ENCODE results near the gene TMPRSS6.

The TMPRSS6 gene

GRCh38 chr22:37048133-37048532, 61.4 kb downstream of the TMPRSS6 start:
- DNase-seq, result no peak

GRCh38 chr22:37047006-37047405, 62.5 kb downstream of the TMPRSS6 start:
- no peak for DNase-seq

DNA sequence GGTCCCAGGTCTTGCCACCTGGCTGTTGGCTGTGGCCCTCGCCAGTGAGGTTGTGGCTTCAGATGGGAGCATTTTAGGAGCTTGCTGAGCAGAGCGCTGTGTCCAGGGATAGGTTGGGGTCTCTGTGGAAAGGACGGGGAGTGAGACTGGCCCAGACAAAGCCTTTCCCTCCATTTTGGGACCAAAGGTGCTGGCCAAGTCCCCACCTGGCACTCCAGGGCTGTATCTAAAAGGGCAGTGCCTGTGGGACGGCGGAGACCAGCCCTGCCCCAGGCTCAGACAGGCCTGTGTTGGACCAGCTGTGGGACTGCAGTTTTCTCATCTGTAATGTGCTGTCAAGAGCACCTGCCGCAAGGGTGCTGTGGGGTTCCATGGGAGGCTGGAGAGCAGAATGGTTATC, 62.9 kb downstream of the TMPRSS6 start:
- DNase-seq, result no peak

DNA sequence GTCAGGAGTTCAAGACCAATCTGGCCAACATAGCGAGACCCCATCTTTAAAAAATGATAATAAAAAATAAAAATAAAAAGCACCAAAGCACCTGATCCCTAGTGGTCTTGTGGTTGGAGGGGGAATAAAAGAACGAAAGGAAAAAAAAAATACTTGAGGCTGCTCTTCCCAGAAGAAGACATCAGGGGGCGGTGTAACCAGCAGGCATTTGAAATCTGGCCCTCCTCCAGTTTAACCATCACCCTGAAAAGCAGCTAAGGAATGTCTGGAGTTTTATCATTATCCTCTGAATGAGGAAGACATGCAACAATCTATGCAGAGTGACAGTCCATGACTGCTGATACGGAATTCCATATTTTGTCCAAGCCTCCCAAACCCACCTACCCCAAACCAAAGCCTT, 63.6 kb downstream of the TMPRSS6 start:
- DNase-seq, result peak; percentile 62

- DNase-seq, result no peak
These were observed 64.6 kb downstream of the TMPRSS6 start for GRCh38 chr22:37044634-37045625.

DNA sequence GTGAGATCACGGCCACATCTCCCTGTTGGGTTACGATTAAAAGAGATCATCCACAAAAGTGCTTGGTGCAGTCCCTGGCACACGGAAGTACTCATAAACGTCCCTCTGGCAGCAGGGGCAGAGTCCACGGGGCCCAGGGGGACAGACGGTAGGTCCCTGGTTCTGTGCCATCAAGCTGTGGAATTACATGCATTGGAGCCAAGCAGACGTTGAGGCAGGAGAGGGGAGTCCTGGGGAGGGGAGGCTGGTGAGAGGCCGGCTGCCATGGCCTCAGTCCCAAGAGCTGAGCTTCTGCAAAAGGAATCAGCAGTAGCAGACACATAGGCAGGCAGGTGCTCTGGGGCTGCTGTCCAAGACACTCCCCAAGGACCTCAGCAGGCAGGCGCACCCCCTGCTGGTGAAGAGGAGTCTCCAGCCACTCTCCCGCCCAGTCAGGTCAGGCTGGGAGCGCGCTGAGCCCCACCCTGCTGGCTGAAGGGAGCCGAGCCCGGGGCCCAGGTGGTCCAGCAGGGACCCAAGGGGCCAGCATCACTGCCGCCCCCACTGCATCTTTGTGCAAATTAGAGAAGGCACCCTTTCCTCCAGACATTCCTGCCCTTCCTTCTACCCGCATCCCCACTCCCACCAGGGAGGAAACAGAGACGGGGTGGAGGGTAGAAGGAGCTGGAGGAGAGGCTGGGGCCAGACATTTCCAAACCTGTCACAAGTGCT, 65.5 kb downstream of the TMPRSS6 start:
- DNase-seq, result peak; percentile 19

DNA sequence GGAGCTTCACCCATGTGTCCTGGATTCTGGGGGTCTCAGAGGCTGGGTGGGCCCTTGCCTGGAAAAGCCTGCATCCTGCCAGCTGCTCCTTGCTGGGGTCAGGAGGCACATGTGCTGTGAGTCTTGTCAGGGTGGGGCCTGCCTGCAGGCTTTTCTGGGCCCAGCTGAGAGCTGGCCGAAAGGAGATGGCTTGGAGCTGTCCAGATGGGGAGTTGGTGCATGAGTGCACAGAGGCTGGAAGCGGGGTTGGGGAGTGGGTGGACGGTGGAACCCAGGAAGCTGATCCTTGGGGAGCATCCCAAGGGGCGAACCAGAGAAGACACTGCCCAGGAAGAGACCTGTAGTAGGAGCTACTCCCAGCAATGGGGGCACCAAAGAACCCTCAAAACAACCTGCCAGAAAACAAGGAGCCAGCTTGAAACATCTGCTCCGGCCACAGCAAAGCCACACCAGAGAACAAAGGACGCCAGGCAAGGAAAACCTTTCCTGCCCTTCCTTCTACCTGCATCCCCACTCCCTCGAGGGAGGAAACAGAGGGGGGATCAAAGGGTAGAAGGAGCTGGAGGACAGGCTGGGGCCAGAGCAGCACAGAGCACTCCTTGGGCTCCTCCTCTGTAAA, 66.2 kb downstream of the TMPRSS6 start:
- DNase-seq, result no peak

GRCh38 chr22:37039466-37039865, 70.0 kb downstream of the TMPRSS6 start:
- no peak for DNase-seq

DNA sequence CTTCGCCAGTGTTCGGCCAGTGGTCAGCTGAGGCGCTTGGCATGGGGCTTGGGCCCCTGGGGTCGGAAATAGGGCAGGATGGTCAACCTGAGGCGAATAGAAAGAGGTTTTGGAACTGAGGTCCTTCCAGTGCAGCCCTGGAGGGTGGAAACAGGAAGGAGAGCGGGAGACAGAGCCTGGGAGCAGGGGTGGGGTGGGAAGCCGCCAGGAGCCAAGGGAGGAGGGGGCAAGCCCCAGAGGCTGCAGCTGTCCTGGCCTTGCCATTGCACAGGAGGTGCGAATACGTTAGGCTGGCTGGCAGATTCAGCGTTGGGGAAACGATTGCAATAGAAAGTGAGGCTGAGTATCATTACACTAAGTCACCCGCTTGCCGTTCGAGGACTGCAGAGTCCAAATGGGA, 71.8 kb downstream of the TMPRSS6 start:
- DNase-seq, result no peak

GRCh38 chr22:37036655-37037377, 72.7 kb downstream of the TMPRSS6 start:
- no peak for DNase-seq

DNA sequence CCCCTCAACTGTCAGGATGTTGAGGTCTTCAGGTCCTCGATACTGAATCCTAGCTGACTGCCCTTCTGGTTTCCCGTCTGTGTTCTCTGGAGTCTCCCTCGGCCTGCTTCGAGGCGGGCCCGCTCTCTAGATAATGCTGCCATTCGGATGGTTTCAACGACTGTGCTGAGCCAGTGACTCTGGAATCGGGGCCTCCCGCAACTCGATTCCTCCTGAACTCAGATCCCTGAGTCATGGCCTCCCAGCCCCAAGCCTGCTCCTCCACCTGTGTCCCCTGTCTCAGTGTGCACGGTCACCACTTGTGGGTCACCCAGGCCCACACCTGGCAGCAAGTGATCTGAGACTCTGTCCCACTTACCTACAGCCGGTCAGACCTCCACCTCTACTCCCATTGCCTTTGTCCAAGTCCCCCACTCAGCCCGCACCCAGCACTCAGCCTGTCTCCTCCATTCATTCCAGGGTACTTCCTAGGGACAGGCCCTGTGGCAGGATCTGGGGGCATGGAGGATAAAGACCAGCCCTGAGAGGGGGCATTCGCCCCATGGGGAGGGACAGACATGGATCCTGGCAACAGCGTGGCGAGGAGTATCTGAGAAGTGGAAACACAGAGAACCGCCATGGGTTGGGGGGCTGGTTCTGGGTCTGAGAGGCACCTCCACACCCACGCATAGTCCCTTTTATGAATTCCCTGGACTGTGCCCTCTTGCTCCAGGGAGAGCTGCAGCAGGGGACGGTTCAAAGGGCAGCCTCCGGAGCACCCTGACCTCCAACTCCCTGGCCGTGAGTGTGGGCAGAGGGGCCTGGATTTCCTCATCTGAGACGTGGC, 75.7 kb downstream of the TMPRSS6 start:
- no peak for DNase-seq

DNA sequence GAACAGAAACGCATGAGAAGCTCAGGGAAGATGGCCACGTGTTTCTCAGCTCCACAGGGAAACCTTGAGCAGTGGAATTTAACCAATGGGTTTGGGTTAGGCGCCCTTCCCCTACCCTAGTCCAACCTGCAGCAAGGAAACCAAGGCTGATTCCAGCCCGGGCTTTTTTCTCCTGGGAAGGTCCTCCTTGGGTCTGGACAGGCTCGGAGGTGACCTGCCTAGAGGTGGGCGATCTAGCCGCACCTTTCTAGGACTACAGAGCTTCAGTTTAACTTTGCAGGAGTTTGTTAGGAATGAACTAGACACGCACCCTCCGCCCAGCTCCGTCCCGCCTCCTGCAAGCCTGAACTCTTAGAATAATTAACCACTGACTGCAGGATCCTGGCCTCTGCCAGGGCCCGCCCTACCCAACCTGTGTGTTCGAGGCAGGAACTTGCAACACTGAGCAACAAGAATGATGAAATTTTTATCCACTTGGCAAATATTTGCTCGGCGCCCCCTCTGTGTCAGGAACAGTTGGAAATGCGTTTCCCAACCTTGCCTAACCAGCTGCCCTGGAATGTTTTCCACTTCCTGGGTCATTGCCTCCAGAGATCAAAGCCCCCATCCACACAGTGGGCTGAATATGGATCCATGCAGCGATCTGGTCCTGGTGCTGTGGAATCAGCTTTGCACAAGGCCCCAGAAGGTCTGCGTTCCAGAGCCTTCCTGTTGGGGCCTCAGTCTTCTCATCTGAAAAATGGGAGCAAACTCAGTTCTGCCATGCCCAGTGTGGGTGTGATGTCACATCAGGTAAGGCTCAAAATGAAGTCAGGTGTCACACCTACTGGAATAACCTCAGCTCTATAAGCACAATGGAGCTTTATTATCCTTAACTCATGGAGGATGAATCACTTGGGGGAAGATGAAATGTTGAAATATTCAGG, 76.7 kb downstream of the TMPRSS6 start:
- peak; percentile 80 for DNase-seq

GRCh38 chr22:37032134-37032534, 77.4 kb downstream of the TMPRSS6 start:
- DNase-seq, result no peak

- DNase-seq, result no peak
These were observed 78.8 kb downstream of the TMPRSS6 start for GRCh38 chr22:37030560-37031281.

DNA sequence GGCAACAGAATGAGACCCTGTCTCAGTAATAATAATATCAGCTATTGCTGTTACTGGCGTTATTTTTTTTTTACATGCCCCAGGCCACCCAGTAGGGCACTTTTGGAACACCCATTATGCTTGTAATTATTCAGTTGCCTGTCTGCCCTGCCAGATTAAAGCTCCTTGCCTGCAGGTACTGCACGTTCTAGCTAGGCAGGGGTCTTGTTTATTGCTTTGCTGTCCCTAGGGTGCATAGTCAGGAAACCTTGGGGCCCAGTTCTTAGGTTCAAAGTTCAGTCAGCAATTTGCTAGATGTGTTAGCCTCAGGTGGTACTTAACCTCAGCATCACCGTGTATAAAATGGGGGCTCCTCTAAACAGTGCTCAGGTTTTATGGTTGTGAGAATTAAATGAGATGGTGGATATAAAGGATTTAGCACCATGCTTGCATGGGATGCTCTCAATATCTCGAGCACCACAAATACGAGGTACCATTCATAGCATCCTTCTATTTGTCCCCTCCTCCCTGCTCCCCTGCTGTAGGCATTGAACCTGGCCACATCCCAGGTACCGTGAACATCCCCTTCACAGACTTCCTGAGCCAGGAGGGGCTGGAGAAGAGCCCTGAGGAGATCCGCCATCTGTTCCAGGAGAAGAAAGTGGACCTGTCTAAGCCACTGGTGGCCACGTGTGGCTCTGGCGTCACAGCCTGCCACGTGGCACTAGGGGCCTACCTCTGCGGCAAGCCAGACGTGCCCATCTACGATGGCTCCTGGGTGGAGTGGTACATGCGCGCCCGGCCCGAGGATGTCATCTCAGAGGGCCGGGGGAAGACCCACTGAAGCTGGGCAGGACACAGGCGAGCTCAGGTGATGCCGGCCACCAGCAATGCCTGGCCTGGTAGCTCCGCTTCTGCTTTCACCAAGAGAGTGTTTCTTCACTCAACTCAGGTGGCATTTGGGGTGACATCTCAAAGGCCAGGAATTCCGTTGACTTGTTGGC, 80.5 kb downstream of the TMPRSS6 start:
- no peak for DNase-seq

DNA sequence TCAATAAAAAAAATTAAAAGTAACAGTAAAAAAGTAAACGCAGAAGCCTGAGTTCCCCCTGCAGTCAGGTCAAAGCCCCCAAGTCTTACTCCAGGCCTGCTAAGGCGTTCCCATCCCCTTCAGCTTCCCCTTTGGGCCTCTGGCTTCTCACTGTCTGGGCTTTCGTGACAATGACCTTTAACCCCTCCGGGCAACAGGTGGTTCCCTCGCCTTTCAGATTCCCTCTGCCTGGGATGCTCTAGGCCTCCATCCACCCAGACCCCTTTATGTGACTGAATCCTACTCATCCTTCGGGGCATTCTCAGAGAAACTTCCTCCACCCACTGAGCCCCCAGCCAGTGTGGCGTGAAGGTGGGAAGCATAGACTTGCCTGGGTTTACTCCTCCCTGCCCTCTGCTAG, 82.0 kb downstream of the TMPRSS6 start:
- no peak for DNase-seq

DNA sequence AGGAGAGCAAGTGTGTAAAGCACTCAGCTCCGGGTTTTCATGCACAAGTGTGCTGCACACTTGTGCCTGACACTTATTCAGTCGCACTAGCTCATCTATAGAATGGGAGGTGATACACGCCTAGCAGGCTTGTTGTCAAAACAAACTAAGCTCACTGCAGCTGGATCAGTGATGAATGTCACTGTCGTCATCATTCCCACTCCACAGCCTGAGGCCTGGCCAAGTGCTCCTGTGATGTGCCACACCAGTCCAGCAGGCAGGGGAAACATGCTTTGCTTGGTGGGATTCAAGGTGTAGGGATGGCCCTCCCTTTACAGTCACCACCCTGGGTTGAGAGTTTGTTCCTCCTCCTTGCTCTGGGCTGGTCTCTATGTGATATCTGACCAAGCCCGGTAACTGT, 83.2 kb downstream of the TMPRSS6 start:
- DNase-seq, result no peak

GRCh38 chr22:37025500-37026070, 83.9 kb downstream of the TMPRSS6 start:
- DNase-seq, result no peak

Measured in fibroblast of skin of right quadriceps (primary cell).